ENCODE results near the gene SLC17A7. TPM values are rescaled to one million over a fixed set of nuclear protein-coding genes. Genes with fewer than 3 reads are reported as not detected.

Gene SLC17A7
- total and polyA plus RNA-seq, 2 donors (not counting 1 experiment from before 2014, with no cell fraction given) = 0.60 to 0.89 TPM

DNA sequence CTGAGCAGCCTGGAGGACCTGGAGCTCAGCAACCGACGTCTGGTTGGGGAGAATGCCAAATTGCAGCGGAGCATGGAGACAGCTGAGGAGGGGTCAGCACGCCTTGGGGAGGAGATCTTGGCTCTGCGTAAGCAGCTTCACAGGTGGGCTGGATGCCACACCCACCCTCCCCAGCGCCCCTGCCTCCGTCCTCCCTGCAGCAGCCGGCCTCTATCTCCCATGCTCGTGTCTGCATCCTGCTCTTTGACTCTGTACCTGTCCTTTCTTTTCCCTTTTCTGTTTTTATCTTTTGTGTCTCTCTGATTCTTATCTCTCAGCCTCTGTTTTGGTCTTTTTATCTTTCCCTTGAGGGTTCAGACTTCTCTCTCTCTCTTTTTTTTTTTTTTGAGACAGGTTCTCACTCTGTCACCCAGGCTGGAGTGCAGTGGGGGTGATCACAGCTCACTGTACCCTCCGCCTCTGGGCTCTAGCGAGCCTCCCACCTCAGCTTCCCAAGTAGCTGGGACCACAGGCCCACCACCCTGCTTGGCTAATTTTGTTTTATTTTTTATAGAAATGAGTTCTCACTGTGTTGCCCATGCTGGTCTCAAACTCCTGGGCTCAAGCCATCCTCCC is 43.2 kb downstream of the SLC17A7 start:
- Mint-ChIP-seq H3K4me1 (peaks cover 4% of the 10 kb centered on the region), H3K4me3 (no peak overlapping the region), H3K27ac (no peak overlapping the region), H3K27me3 (no peaks in the 10 kb centered on the region), H3K9me3 (ENCODE audit: insufficient read depth) (no peaks in the 10 kb centered on the region)
- H3K27ac ChIP-seq (ENCODE audit: low read length in 2 of 2) = no peak overlapping the region
- H3K27me3 ChIP-seq (replicated peaks in 1 of 4; ENCODE audit: control extremely low read depth in 1 of 4, control insufficient read depth in 3 of 4, insufficient read depth in 4 of 4, low read length in 3 of 4) = no peaks in the 10 kb centered on the region
- no peak for DNase-seq
- no peak overlapping the region for H3K4me3 ChIP-seq (ENCODE audit: control extremely low read depth in 1 of 5, extremely low read depth in 1 of 5, insufficient read depth in 1 of 5, low read depth in 2 of 5, low read length in 4 of 5)
- peaks cover 0 to 11% of the 10 kb centered on the region in 2 donors for H3K4me1 ChIP-seq (ENCODE audit: control insufficient read depth in 2 of 2, insufficient read depth in 2 of 2, low read length in 2 of 2)
- no peaks in the 10 kb centered on the region for H4K20me1 ChIP-seq (ENCODE audit: control insufficient read depth, insufficient read depth, low read length, poor library complexity, severe bottlenecking)
- 87% methylated on average over 6 of the region's 11 CpGs for WGBS (ENCODE audit: insufficient coverage)
- H3K9ac ChIP-seq (ENCODE audit: low read length) = no peak overlapping the region
- no peaks in the 10 kb centered on the region for H3K9me3 ChIP-seq (ENCODE audit: control extremely low read depth in 1 of 3, control insufficient read depth in 2 of 3, insufficient read depth in 1 of 3, low read length in 2 of 3)
- no peak overlapping the region for H3K4me2 ChIP-seq (replicated peaks; ENCODE audit: low read depth, low read length, poor library complexity, severe bottlenecking)
- ChIA-PET CTCF (interaction anchor here (1.0 to 1.3 kb wide), 2 partner anchors 22 to 97 kb away, joined by 3 read pairs; no protein-coding TSS in a partner anchor), POLR2A (no interaction called here)
- H3K79me2 ChIP-seq (ENCODE audit: control insufficient read depth, insufficient read depth, low read length) = no peaks in the 10 kb centered on the region
- ATAC-seq (ENCODE audit: low read depth) = no peak
- no peak for TF ChIP-seq EZH2 (IDR thresholded peaks at IDR 0.05; ENCODE audit: borderline replicate concordance, insufficient read depth, low read depth, low read length, poor library complexity, severe bottlenecking)
- TF ChIP-seq, protein P1, sequence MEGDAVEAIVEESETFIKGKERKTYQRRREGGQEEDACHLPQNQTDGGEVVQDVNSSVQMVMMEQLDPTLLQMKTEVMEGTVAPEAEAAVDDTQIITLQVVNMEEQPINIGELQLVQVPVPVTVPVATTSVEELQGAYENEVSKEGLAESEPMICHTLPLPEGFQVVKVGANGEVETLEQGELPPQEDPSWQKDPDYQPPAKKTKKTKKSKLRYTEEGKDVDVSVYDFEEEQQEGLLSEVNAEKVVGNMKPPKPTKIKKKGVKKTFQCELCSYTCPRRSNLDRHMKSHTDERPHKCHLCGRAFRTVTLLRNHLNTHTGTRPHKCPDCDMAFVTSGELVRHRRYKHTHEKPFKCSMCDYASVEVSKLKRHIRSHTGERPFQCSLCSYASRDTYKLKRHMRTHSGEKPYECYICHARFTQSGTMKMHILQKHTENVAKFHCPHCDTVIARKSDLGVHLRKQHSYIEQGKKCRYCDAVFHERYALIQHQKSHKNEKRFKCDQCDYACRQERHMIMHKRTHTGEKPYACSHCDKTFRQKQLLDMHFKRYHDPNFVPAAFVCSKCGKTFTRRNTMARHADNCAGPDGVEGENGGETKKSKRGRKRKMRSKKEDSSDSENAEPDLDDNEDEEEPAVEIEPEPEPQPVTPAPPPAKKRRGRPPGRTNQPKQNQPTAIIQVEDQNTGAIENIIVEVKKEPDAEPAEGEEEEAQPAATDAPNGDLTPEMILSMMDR (IDR thresholded peaks at IDR 0.05) = no peak
- no peak overlapping the region for H2AFZ ChIP-seq (ENCODE audit: insufficient read depth, low read depth, low read length, poor library complexity, severe bottlenecking)
- no peaks in the 10 kb centered on the region for H3K36me3 ChIP-seq (replicated peaks in 1 of 2; ENCODE audit: control extremely low read depth in 1 of 2, control insufficient read depth in 1 of 2, extremely low read depth in 1 of 2, insufficient read depth in 2 of 2, low read length in 1 of 2)
- intact Hi-C loops (cut with micrococcal nuclease) = no loop called here

DNA sequence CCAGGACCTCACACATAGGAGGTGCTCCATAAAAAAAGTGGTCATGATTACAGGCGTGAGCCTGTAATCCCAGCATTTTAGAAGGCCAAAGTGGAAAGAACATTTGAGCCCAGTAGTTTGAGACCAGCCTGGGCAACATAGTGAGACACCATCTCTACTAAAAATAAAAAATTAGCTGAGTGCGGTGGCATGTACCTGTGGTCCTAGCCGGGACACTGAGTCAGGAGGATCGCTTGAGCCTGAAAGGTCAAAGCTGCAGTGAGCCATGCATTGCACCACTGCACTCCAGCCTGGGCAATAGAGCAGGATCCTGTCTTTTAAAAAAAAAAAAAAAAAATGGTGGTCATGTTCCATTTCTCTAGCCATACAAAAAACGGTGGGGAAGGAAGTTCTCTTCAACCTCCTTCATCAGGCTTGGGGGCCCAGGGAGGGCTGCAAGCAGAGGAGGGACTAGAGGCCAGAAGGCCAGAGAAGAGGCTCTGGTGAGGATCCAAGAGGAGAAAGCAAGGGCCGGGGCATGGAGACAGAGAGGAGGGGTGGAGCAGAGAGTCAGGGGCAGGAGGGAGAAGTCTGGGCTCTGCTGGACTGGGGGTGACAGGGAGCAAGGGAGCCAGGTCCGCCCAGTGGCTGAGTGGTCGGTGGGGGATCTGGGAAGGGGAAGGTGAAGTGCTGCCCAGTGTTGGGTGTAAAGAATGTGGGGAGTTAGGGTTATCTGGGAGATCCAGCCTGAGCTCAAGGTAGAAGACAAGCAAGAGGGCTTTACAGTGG is 44.4 kb downstream of the SLC17A7 start:
- Mint-ChIP-seq H3K27me3 (no peaks in the 10 kb centered on the region), H3K4me1 (peaks cover 3% of the 10 kb centered on the region), H3K4me3 (no peak overlapping the region), H3K27ac (peak overlapping the region; percentile 53), H3K9me3 (ENCODE audit: insufficient read depth) (no peaks in the 10 kb centered on the region)
- 96% methylated on average over 7 of the region's 8 CpGs for WGBS (ENCODE audit: insufficient coverage)
- no peak overlapping the region for H2AFZ ChIP-seq (ENCODE audit: insufficient read depth, low read depth, low read length, poor library complexity, severe bottlenecking)
- no peak overlapping the region for H3K4me3 ChIP-seq (ENCODE audit: control extremely low read depth in 1 of 5, extremely low read depth in 1 of 5, insufficient read depth in 1 of 5, low read depth in 2 of 5, low read length in 4 of 5)
- TF ChIP-seq EZH2 (IDR thresholded peaks at IDR 0.05; ENCODE audit: borderline replicate concordance, insufficient read depth, low read depth, low read length, poor library complexity, severe bottlenecking) = no peak
- TF ChIP-seq, protein P1 (IDR thresholded peaks at IDR 0.05) = no peak
- H3K9ac ChIP-seq (ENCODE audit: low read length) = no peak overlapping the region
- intact Hi-C loops (cut with micrococcal nuclease) = no loop called here
- no peaks in the 10 kb centered on the region for H3K79me2 ChIP-seq (ENCODE audit: control insufficient read depth, insufficient read depth, low read length)
- ATAC-seq (ENCODE audit: low read depth) (no peak), DNase-seq (no peak)
- no peak overlapping the region for H3K27ac ChIP-seq (ENCODE audit: low read length in 2 of 2)
- H3K4me2 ChIP-seq (replicated peaks; ENCODE audit: low read depth, low read length, poor library complexity, severe bottlenecking) = no peak overlapping the region
- ChIA-PET CTCF (interaction anchor here (0.6 to 1.3 kb wide), 2 partner anchors 18 to 23 kb away, joined by 3 read pairs; no protein-coding TSS in a partner anchor), POLR2A (no interaction called here)
- no peaks in the 10 kb centered on the region for H3K27me3 ChIP-seq (replicated peaks in 1 of 4; ENCODE audit: control extremely low read depth in 1 of 4, control insufficient read depth in 3 of 4, insufficient read depth in 4 of 4, low read length in 3 of 4)
- no peaks in the 10 kb centered on the region for H3K36me3 ChIP-seq (replicated peaks in 1 of 2; ENCODE audit: control extremely low read depth in 1 of 2, control insufficient read depth in 1 of 2, extremely low read depth in 1 of 2, insufficient read depth in 2 of 2, low read length in 1 of 2)
- H4K20me1 ChIP-seq (ENCODE audit: control insufficient read depth, insufficient read depth, low read length, poor library complexity, severe bottlenecking) = no peaks in the 10 kb centered on the region
- H3K9me3 ChIP-seq (ENCODE audit: control extremely low read depth in 1 of 3, control insufficient read depth in 2 of 3, insufficient read depth in 1 of 3, low read length in 2 of 3) = no peaks in the 10 kb centered on the region
- peaks cover 3 to 5% of the 10 kb centered on the region in 2 donors for H3K4me1 ChIP-seq (ENCODE audit: control insufficient read depth in 2 of 2, insufficient read depth in 2 of 2, low read length in 2 of 2)
